HepG2 (cell line): Measurements from ENCODE around the gene RNH1. TPM values are rescaled to one million over a fixed set of nuclear protein-coding genes. Genes with fewer than 3 reads are reported as not detected.

Experiments
- ARID2 ChIP-seq: sonication (generic); formaldehyde crosslinking; IDR thresholded peaks from 2 replicates; pipeline ENCODE4 v1.8.1; 2022; ENCODE audit warnings: mild to moderate bottlenecking, missing genetic modification reagents, borderline replicate concordance
- ATF3 ChIP-seq: sonication (generic); formaldehyde crosslinking; IDR thresholded peaks from 2 replicates; pipeline ENCODE4 v1.4.0; 2020; ENCODE audit warnings: missing genetic modification reagents
- CEBPZ ChIP-seq: IDR thresholded peaks from 2 replicates; pipeline ENCODE4 v1.6.1; 2012; ENCODE audit warnings: low read length, improper control_type of control experiment
- CREB1 ChIP-seq, 2 experiments: fragments of 450-650 bp in 1 of 2; IDR thresholded peaks; 2 replicates each; pipeline ENCODE4 v1.6.1; 2016 to 2017; ENCODE audit warnings: control low read depth in 1 of 2, mild to moderate bottlenecking in 1 of 2, missing compliant biosample characterization in 1 of 2, missing genetic modification characterization in 1 of 2
- GPBP1L1 ChIP-seq: sonication (generic); formaldehyde crosslinking; IDR thresholded peaks from 2 replicates; pipeline ENCODE4 v1.5.0; 2020; ENCODE audit warnings: mild to moderate bottlenecking, missing genetic modification reagents
- HNRNPLL ChIP-seq: fragments of 200-400 bp; formaldehyde crosslinking; IDR thresholded peaks from 2 replicates; pipeline ENCODE4 v1.6.1; 2017; ENCODE audit warnings: mild to moderate bottlenecking, low read depth, low read length; ENCODE audit not compliant: poor library complexity, severe bottlenecking
- PHF21A ChIP-seq: sonication (generic); formaldehyde crosslinking; IDR thresholded peaks from 2 replicates; pipeline ENCODE4 v1.5.0; 2020; ENCODE audit warnings: mild to moderate bottlenecking, missing genetic modification reagents
- SMAD3 ChIP-seq: sonication (generic); formaldehyde crosslinking; IDR thresholded peaks from 2 replicates; pipeline ENCODE4 v1.4.0; 2020; ENCODE audit warnings: missing genetic modification reagents
- TP53 ChIP-seq: sonication (generic); formaldehyde crosslinking; conservative IDR thresholded peaks from 2 replicates; pipeline ENCODE4 v1.4.0; 2020; ENCODE audit warnings: missing genetic modification reagents
- ZBTB40 ChIP-seq, 2 experiments: fragments of 450-650 bp in 1 of 2; sonication (generic) in 1 of 2; formaldehyde crosslinking in 1 of 2; IDR thresholded peaks; 2 replicates each; pipeline versions ENCODE4 v1.6.1 to v1.8.0; 2016 to 2022; ENCODE audit warnings: antibody characterized with exemption in 1 of 2, mild to moderate bottlenecking in 1 of 2, missing genetic modification reagents in 1 of 2
- ZEB1 ChIP-seq: IDR thresholded peaks from 2 replicates; pipeline ENCODE4 v1.6.1; 2012; ENCODE audit warnings: mild to moderate bottlenecking, low read depth, inconsistent platforms; ENCODE audit not compliant: insufficient replicate concordance
- ZNF670 ChIP-seq: sonication (generic); formaldehyde crosslinking; IDR thresholded peaks from 2 replicates; pipeline ENCODE4 v1.8.0; 2022; ENCODE audit warnings: mild to moderate bottlenecking, missing genetic modification reagents, borderline replicate concordance
- polyA plus RNA-seq, 8 experiments: library from polyadenylated mRNA; depleted of rRNA in 3 of 8; stranded (reverse) in 7 of 8; unstranded in 1 of 8; fragments of >200 nt; fragmentation: Illumina TruSeq in 4 of 8; extraction: Trizol in 4 of 8; gene quantifications; 2 replicates each; pipeline versions ENCODE4 v1.2.1 to v1.2.3, GENCODE V29; 2011 to 2016; ENCODE audit warnings: low read depth in 4 of 8, missing spikeins in 1 of 8, mixed read lengths in 1 of 8; ENCODE audit not compliant: insufficient read depth in 1 of 8
- total RNA-seq, 5 experiments: library from RNA; depleted of rRNA; stranded (reverse); fragments of >200 nt; fragmentation: Illumina TruSeq; extraction: Trizol; gene quantifications; 2 replicates each; pipeline ENCODE4 v1.2.3, GENCODE V29; 2016; ENCODE audit warnings: low read depth in 1 of 5

RNH1 gene
- total and polyA plus RNA-seq, 2 of the 13 experiments (the other 11 are each of a cell fraction or from before 2014, with no cell fraction given), result 36.0 to 74.1 TPM

- TF ChIP-seq ZEB1 (peak; percentile 29), PHF21A (0 out of 2 replicates have a peak, but pooled peaks have one; percentile 50), ATF3 (CRISPR knock-in tag) (no peak), SMAD3 (CRISPR knock-in tag) (no peak; the same call in 1 of the 2 replicates), HNRNPLL (peak; percentile 50), ZBTB40 (IDR thresholded peaks at IDR 0.05) (no peak), ZBTB40 (CRISPR knock-in tag; IDR thresholded peaks at IDR 0.05) (no peak; the same call in 1 of the 2 replicates), ARID2 (CRISPR knock-in tag) (peak; percentile 78; the same call in 1 of the 2 replicates), GPBP1L1 (no peak), CEBPZ (no peak), ZNF670 (CRISPR knock-in tag) (no peak; the same call in none of the 2 replicates), CREB1 (IDR thresholded peaks at IDR 0.05) (peak; percentile 55; the same call in 1 of the 2 replicates), CREB1 (CRISPR knock-in tag; IDR thresholded peaks at IDR 0.05) (no peak), TP53 (CRISPR knock-in tag) (0 out of 2 replicates have a peak, but pooled peaks have one; percentile 56)
These were observed 58.9 kb downstream of the RNH1 start (continued) for GRCh38 chr11:447923-448731.
